OCI-LY3 (cell line): ENCODE measurements around the gene NFIA.

Experiments used
- H2AFZ ChIP-seq: fragments of 200-600, 300-600 bp; shearing (Covaris generic); 2 replicates; pipeline ENCODE4 v1.6.0; 2014; ENCODE audit warnings: antibody characterized with exemption, low read depth, low read length
- H3K27ac ChIP-seq: fragments of 200-600, 300-600 bp; sonication (generic); 2 replicates; pipeline ENCODE4 v1.5.1; 2014; ENCODE audit warnings: mild to moderate bottlenecking, low read length, moderate library complexity, mixed read lengths
- H3K27me3 ChIP-seq: fragments of 200-600, 300-600 bp; sonication (generic); 2 replicates; pipeline ENCODE4 v1.6.1; 2014; ENCODE audit warnings: low read depth, low read length, mixed read lengths
- H3K36me3 ChIP-seq: fragments of 200-600, 300-600 bp; sonication (generic); replicated peaks from 2 replicates; pipeline ENCODE3; 2014; ENCODE audit warnings: low read depth, low read length, mixed read lengths
- H3K4me1 ChIP-seq: fragments of 300-600, 200-600 bp; sonication (generic); 2 replicates; pipeline ENCODE4 v1.6.1; 2014; ENCODE audit warnings: low read length, mixed read lengths
- H3K4me2 ChIP-seq: fragments of 200-600, 300-600 bp; sonication (generic); 2 replicates; pipeline ENCODE4 v1.6.1; 2014; ENCODE audit warnings: low read length, mixed read lengths
- H3K4me3 ChIP-seq: fragments of 300-600, 200-600 bp; sonication (generic); 2 replicates; pipeline ENCODE4 v1.5.1; 2014; ENCODE audit warnings: antibody characterized with exemption, mild to moderate bottlenecking, low read length, moderate library complexity
- H3K79me2 ChIP-seq: fragments of 300-600, 200-600 bp; shearing (Covaris generic); 2 replicates; pipeline ENCODE4 v1.6.1; 2014; ENCODE audit warnings: mild to moderate bottlenecking, low read length, mixed read lengths
- H3K9ac ChIP-seq: fragments of 300-600, 200-600 bp; shearing (Covaris generic); 2 replicates; pipeline ENCODE4 v1.6.0; 2014; ENCODE audit warnings: mild to moderate bottlenecking, low read length, moderate library complexity
- H3K9me3 ChIP-seq: fragments of 200-600, 300-600 bp; shearing (Covaris generic); 2 replicates; pipeline ENCODE4 v1.6.1; 2014; ENCODE audit warnings: low read length, mixed read lengths; ENCODE audit not compliant: insufficient read depth
- H4K20me1 ChIP-seq: fragments of 200-600, 300-600 bp; sonication (generic); 2 replicates; pipeline ENCODE4 v1.6.1; 2016; ENCODE audit warnings: low read length, mixed read lengths; ENCODE audit not compliant: insufficient read depth
- CTCF ChIP-seq: fragments of 200-600, 300-600 bp; sonication (generic); IDR thresholded peaks from 2 replicates; pipeline ENCODE4 v1.5.1; 2014; ENCODE audit warnings: antibody characterized with exemption, low read length, low read depth
- EZH2phosphoT487 ChIP-seq: fragments of 200-600 bp; shearing (Covaris generic); IDR thresholded peaks from 2 replicates; pipeline ENCODE4 v1.6.1; 2018; ENCODE audit warnings: antibody characterized with exemption, mixed run types, low read depth

Gene NFIA

GRCh38 chr1:61204528-61204927 lies 122.2 kb downstream of the NFIA start:
- Histone ChIP-seq H3K27me3 (no peaks in the 10 kb centered on the region), H3K4me2 (no peak overlapping the region), H3K9me3 (no peaks in the 10 kb centered on the region), H3K36me3 (no peaks in the 10 kb centered on the region), H3K4me3 (no peak overlapping the region), H3K4me1 (no peaks in the 10 kb centered on the region), H3K9ac (no peak overlapping the region), H2AFZ (no peak overlapping the region), H4K20me1 (no peaks in the 10 kb centered on the region), H3K27ac (no peak overlapping the region), H3K79me2 (no peaks in the 10 kb centered on the region)
- no peak for TF ChIP-seq CTCF
- no peak for TF ChIP-seq EZH2phosphoT487

- no peaks in the 10 kb centered on the region for H3K36me3 ChIP-seq
- H4K20me1 ChIP-seq, result no peaks in the 10 kb centered on the region
- no peak overlapping the region for H3K27ac ChIP-seq
- no peak overlapping the region for H3K4me3 ChIP-seq
- no peaks in the 10 kb centered on the region for H3K4me1 ChIP-seq
- H3K4me2 ChIP-seq, result no peak overlapping the region
- H3K9me3 ChIP-seq, result no peaks in the 10 kb centered on the region
- H3K9ac ChIP-seq, result no peak overlapping the region
- no peak overlapping the region for H2AFZ ChIP-seq
- H3K27me3 ChIP-seq, result no peaks in the 10 kb centered on the region
- no peaks in the 10 kb centered on the region for H3K79me2 ChIP-seq
- TF ChIP-seq CTCF (no peak), EZH2phosphoT487 (no peak)
Observed at GRCh38 chr1:61207416-61207815, 125.1 kb downstream of the NFIA start.

GRCh38 chr1:61208172-61208571 lies 125.8 kb downstream of the NFIA start:
- TF ChIP-seq CTCF, result no peak
- no peak for TF ChIP-seq EZH2phosphoT487
- Histone ChIP-seq H3K9ac (no peak overlapping the region), H3K27me3 (no peaks in the 10 kb centered on the region), H3K4me2 (no peak overlapping the region), H3K4me3 (no peak overlapping the region), H4K20me1 (no peaks in the 10 kb centered on the region), H3K9me3 (no peaks in the 10 kb centered on the region), H3K4me1 (no peaks in the 10 kb centered on the region), H3K27ac (no peak overlapping the region), H3K79me2 (no peaks in the 10 kb centered on the region), H3K36me3 (no peaks in the 10 kb centered on the region), H2AFZ (no peak overlapping the region)

- H3K79me2 ChIP-seq, result no peaks in the 10 kb centered on the region
- H2AFZ ChIP-seq, result no peak overlapping the region
- H3K4me3 ChIP-seq, result no peak overlapping the region
- H3K9me3 ChIP-seq, result no peaks in the 10 kb centered on the region
- TF ChIP-seq CTCF (no peak), EZH2phosphoT487 (no peak)
- H3K4me1 ChIP-seq, result no peaks in the 10 kb centered on the region
- H3K27me3 ChIP-seq, result no peaks in the 10 kb centered on the region
- no peak overlapping the region for H3K4me2 ChIP-seq
- H3K27ac ChIP-seq, result no peak overlapping the region
- no peaks in the 10 kb centered on the region for H3K36me3 ChIP-seq
- H3K9ac ChIP-seq, result no peak overlapping the region
- H4K20me1 ChIP-seq, result no peaks in the 10 kb centered on the region
Observed at GRCh38 chr1:61208831-61209230, 126.5 kb downstream of the NFIA start.
